ENCODE results near the gene ETV2.
A peak's percentile ranks its signal among the peaks of the same experiment; 100 is the strongest.
"Not testable (repeated sequence)": the region's sequence is repeated elsewhere in the genome, so short reads cannot be mapped to it uniquely, and the experiment has no call there.

The ETV2 gene

GRCh38 chr19:35657904-35658700 lies 16.6 kb downstream of the ETV2 start:
- no peak for DNase-seq (ENCODE audit: low read depth in 2 of 2)

GRCh38 chr19:35661995-35662340 lies 20.4 kb downstream of the ETV2 start:
- DNase-seq (ENCODE audit: low read depth in 2 of 2): no peak

GRCh38 chr19:35663981-35664380 lies 22.4 kb downstream of the ETV2 start:
- no peak for DNase-seq (ENCODE audit: low read depth in 2 of 2)

GRCh38 chr19:35665157-35665556 lies 23.6 kb downstream of the ETV2 start:
- no peak for DNase-seq (ENCODE audit: low read depth in 2 of 2)

- no peak for DNase-seq (ENCODE audit: low read depth in 2 of 2)
These were observed 24.1 kb downstream of the ETV2 start for GRCh38 chr19:35665604-35666003.

- no peak for DNase-seq (ENCODE audit: low read depth in 2 of 2)
These were observed 24.8 kb downstream of the ETV2 start, which contains the start of gene UPK1A for GRCh38 chr19:35666251-35666913. TSS of gene UPK1A (plus strand) at chr19:35666517. CDS start at chr19:35666813, 296 bp downstream.

GRCh38 chr19:35669566-35669965 lies 28.0 kb downstream of the ETV2 start:
- no peak for DNase-seq (ENCODE audit: low read depth in 2 of 2)

- DNase-seq (ENCODE audit: low read depth in 2 of 2): no peak
These were observed 28.4 kb downstream of the ETV2 start for GRCh38 chr19:35669974-35670373.

- DNase-seq (ENCODE audit: low read depth in 2 of 2): no peak
These were observed 29.1 kb downstream of the ETV2 start for GRCh38 chr19:35670686-35671085.

GRCh38 chr19:35671818-35672217 lies 30.3 kb downstream of the ETV2 start:
- no peak for DNase-seq (ENCODE audit: low read depth in 2 of 2)

- DNase-seq (ENCODE audit: low read depth in 2 of 2): no peak
These were observed 31.7 kb downstream of the ETV2 start for GRCh38 chr19:35673121-35673804.

GRCh38 chr19:35675589-35676140 lies 34.1 kb downstream of the ETV2 start:
- DNase-seq (ENCODE audit: low read depth in 2 of 2): no peak

- DNase-seq (ENCODE audit: low read depth in 2 of 2): no peak
These were observed 48.3 kb downstream of the ETV2 start for GRCh38 chr19:35689836-35690235.

GRCh38 chr19:35691106-35691505 lies 49.6 kb downstream of the ETV2 start:
- not testable (repeated sequence) for DNase-seq (ENCODE audit: low read depth in 2 of 2)

GRCh38 chr19:35692010-35692409 lies 50.5 kb downstream of the ETV2 start:
- DNase-seq (ENCODE audit: low read depth in 2 of 2): no peak

GRCh38 chr19:35693422-35693821 lies 51.9 kb downstream of the ETV2 start:
- no peak for DNase-seq (ENCODE audit: low read depth in 2 of 2)

GRCh38 chr19:35693835-35694599 lies 52.5 kb downstream of the ETV2 start:
- DNase-seq (ENCODE audit: low read depth in 2 of 2): peak; percentile 38 to 51

Data from fibroblast of skin of left biceps (primary cell).